NCI-H446 treated with DMSO at 0.1 percent for 48 hours (cell line): ENCODE data around the gene GPR89B.
"Not testable (repeated sequence)": the region's sequence is repeated elsewhere in the genome, so short reads cannot be mapped to it uniquely, and the experiment has no call there.

ENCODE experiments used
- DNase-seq: peaks from one replicate; lab custom pipeline; 2025; lab: John Stamatoyannopoulos, UW

The GPR89B gene

GRCh38 chr1:148032690-148033089 is 104.5 kb downstream of the GPR89B start:
- not testable (repeated sequence) for DNase-seq

GRCh38 chr1:148033147-148033546 is 104.9 kb downstream of the GPR89B start:
- not testable (repeated sequence) for DNase-seq

- DNase-seq: not testable (repeated sequence)
Observed at GRCh38 chr1:148037850-148038461, 109.7 kb downstream of the GPR89B start.

- DNase-seq: peak; percentile 93
Observed at GRCh38 chr1:148038462-148039333, 110.5 kb downstream of the GPR89B start.
